MM.1S (cell line): ENCODE results near the gene RAB11B.

Source experiments
- EZH2phosphoT487 ChIP-seq: fragments of 300-600 bp; sonication (generic); IDR thresholded peaks from 2 replicates; pipeline ENCODE4 v1.6.1; 2018; ENCODE audit warnings: antibody characterized with exemption, low read length
- TF ChIP-seq, protein P1 (sequence below): fragments of 300-600 bp; sonication (generic); IDR thresholded peaks from 2 replicates; pipeline ENCODE4 v1.5.1; 2016; ENCODE audit warnings: antibody characterized with exemption, low read length, mixed read lengths

DNA sequence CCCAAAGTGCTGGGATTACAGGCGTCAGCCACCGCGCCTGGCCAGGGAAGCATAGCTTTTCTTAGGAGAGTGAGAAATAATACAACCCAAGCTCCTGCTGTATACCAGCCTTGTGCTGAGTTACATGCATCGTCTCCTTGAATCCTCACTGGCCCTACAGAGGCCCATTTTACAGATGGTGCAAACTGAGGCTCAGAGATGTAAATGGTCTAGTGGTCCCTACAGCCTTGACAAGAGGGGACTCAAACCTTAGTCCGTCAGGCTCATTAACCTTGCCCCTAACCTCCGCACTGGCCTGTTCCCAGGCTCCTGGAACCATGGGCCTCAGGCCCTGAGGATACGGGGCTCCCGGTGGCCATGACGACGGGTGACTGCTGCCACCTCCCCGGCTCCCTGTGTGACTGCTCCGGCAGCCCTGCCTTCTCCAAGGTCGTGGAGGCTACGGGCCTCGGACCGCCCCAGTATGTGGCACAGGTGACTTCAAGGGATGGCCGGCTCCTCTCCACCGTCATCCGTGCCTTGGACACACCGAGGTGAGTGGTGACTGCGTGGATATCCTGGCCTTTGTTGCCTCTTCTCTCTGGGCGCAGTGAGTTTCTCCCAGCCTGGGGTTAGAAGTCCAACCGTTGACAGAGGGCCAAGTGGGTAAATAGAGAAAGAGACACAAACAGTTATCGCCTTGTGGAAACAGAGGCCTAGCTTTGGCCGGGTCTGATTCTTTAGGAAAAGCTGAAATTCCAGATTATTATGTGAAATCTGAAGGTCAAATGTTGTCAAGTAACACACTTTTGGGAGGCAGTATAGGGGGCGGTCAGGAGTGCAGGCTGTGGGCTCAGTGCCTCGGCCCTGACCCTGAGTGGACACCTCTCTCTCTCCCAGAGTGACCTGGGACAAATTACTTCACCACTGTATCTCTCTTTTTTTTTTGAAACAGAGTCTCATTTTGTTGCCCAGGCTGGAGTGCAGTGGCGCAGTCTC lies 31.6 kb downstream of the RAB11B start:
- TF ChIP-seq, protein P1, sequence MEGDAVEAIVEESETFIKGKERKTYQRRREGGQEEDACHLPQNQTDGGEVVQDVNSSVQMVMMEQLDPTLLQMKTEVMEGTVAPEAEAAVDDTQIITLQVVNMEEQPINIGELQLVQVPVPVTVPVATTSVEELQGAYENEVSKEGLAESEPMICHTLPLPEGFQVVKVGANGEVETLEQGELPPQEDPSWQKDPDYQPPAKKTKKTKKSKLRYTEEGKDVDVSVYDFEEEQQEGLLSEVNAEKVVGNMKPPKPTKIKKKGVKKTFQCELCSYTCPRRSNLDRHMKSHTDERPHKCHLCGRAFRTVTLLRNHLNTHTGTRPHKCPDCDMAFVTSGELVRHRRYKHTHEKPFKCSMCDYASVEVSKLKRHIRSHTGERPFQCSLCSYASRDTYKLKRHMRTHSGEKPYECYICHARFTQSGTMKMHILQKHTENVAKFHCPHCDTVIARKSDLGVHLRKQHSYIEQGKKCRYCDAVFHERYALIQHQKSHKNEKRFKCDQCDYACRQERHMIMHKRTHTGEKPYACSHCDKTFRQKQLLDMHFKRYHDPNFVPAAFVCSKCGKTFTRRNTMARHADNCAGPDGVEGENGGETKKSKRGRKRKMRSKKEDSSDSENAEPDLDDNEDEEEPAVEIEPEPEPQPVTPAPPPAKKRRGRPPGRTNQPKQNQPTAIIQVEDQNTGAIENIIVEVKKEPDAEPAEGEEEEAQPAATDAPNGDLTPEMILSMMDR: no peak
- TF ChIP-seq EZH2phosphoT487: no peak
